CD14-positive monocyte (primary cell): ENCODE results near the gene SNAPC3. TPM values are rescaled to one million over a fixed set of nuclear protein-coding genes. Genes with fewer than 3 reads are reported as not detected.

Source experiments
- DNase-seq, 3 donors: peaks; one replicate each; pipeline ENCODE4 v3.0.0-alpha.2; 2011 to 2022
- H2AFZ ChIP-seq: 2 replicates; pipeline ENCODE4 v1.6.0; 2012; ENCODE audit warnings: mild to moderate bottlenecking, low read depth, low read length, inconsistent platforms; ENCODE audit not compliant: insufficient read depth, poor library complexity, severe bottlenecking
- H3K27ac ChIP-seq, 2 donors: 1 replicate in 1 of 2; 2 replicates in 1 of 2; pipeline ENCODE4 v1.5.1; 2012 to 2013; ENCODE audit warnings: low read length in 2 of 2, control low read depth in 1 of 2, inconsistent platforms in 1 of 2, low read depth in 1 of 2, mild to moderate bottlenecking in 1 of 2
- H3K27me3 ChIP-seq, 2 donors: one replicate each; pipeline versions ENCODE4 v1.6.0 to v1.6.1; 2011 to 2013; ENCODE audit warnings: low read length in 2 of 2; ENCODE audit not compliant: control insufficient read depth in 2 of 2, insufficient read depth in 2 of 2
- H3K36me3 ChIP-seq, 2 donors: replicated peaks in 1 of 2; 1 replicate in 1 of 2; 2 replicates in 1 of 2; pipeline versions ENCODE4 v1.5.1 to v1.6.1; 2012 to 2013; ENCODE audit warnings: low read length in 2 of 2, control low read depth in 1 of 2, inconsistent platforms in 1 of 2, mild to moderate bottlenecking in 1 of 2; ENCODE audit not compliant: insufficient read depth in 2 of 2, control insufficient read depth in 1 of 2
- H3K4me1 ChIP-seq, 2 donors: 1 replicate in 1 of 2; 2 replicates in 1 of 2; pipeline versions ENCODE4 v1.5.1 to v1.6.1; 2012 to 2013; ENCODE audit warnings: low read length in 2 of 2, control low read depth in 1 of 2, inconsistent platforms in 1 of 2, mild to moderate bottlenecking in 1 of 2, moderate library complexity in 1 of 2; ENCODE audit not compliant: insufficient read depth in 2 of 2, control insufficient read depth in 1 of 2
- H3K4me2 ChIP-seq: replicated peaks from 2 replicates; pipeline ENCODE3; 2012; ENCODE audit warnings: low read length, moderate library complexity, mild to moderate bottlenecking; ENCODE audit not compliant: poor library complexity, severe bottlenecking; ENCODE audit errors: extremely low read depth
- H3K4me3 ChIP-seq, 3 experiments: fragments of 200-600 bp in 1 of 3; sonication (generic) in 1 of 3; replicated peaks in 1 of 3; 1 replicate in 2 of 3; 2 replicates in 1 of 3; pipeline ENCODE4 v1.5.1; 2011 to 2013; ENCODE audit warnings: low read length in 3 of 3, mild to moderate bottlenecking in 3 of 3, control low read depth in 2 of 3, low read depth in 2 of 3, inconsistent platforms in 1 of 3, moderate library complexity in 1 of 3
- H3K79me2 ChIP-seq: 2 replicates; pipeline ENCODE4 v1.6.0; 2012; ENCODE audit warnings: mild to moderate bottlenecking, control low read depth, inconsistent platforms, low read length, moderate library complexity; ENCODE audit not compliant: insufficient read depth
- H3K9ac ChIP-seq: 2 replicates; pipeline ENCODE4 v1.6.0; 2017; ENCODE audit warnings: low read length, mild to moderate bottlenecking; ENCODE audit not compliant: insufficient read depth, poor library complexity, severe bottlenecking
- H3K9me3 ChIP-seq, 2 donors: replicated peaks in 1 of 2; 1 replicate in 1 of 2; 2 replicates in 1 of 2; pipeline versions ENCODE4 v1.5.1 to v1.6.1; 2012 to 2013; ENCODE audit warnings: low read length in 2 of 2, control low read depth in 1 of 2; ENCODE audit not compliant: control insufficient read depth in 1 of 2, insufficient read depth in 1 of 2
- H4K20me1 ChIP-seq: 2 replicates; pipeline ENCODE4 v1.6.0; 2012; ENCODE audit warnings: mild to moderate bottlenecking, low read length, control low read depth, moderate library complexity; ENCODE audit not compliant: insufficient read depth
- H3K27ac Mint-ChIP-seq, 7 donors: one replicate each; pipeline ENCODE4 v1.8.0; 2020; ENCODE audit warnings: mild to moderate bottlenecking in 7 of 7, mixed read lengths in 7 of 7, moderate library complexity in 6 of 7, inconsistent platforms in 2 of 7
- H3K27me3 Mint-ChIP-seq, 3 donors: one replicate each; pipeline ENCODE4 v1.8.0; 2021 to 2022; ENCODE audit warnings: low read depth in 3 of 3, mild to moderate bottlenecking in 3 of 3, mixed read lengths in 3 of 3, moderate library complexity in 3 of 3, inconsistent platforms in 1 of 3
- H3K36me3 Mint-ChIP-seq, 2 donors: one replicate each; pipeline ENCODE4 v1.8.0; 2020; ENCODE audit warnings: mixed read lengths in 2 of 2, inconsistent platforms in 1 of 2, mild to moderate bottlenecking in 1 of 2
- H3K4me1 Mint-ChIP-seq: one replicate; pipeline ENCODE4 v1.8.0; 2020; ENCODE audit warnings: mild to moderate bottlenecking, mixed read lengths
- H3K4me3 Mint-ChIP-seq, 2 donors: one replicate each; pipeline ENCODE4 v1.8.0; 2020; ENCODE audit warnings: mild to moderate bottlenecking in 2 of 2, mixed read lengths in 2 of 2, moderate library complexity in 1 of 2
- H3K9me3 Mint-ChIP-seq, 7 donors: one replicate each; pipeline ENCODE4 v1.8.0; 2020 to 2022; ENCODE audit warnings: mixed read lengths in 7 of 7, mild to moderate bottlenecking in 6 of 7, moderate library complexity in 6 of 7, inconsistent platforms in 2 of 7
- WGBS: methylation state at CpG from one replicate; pipeline ENCODE4 v1.1.5; 2013; ENCODE audit warnings: missing lambda C conversion rate; ENCODE audit not compliant: insufficient coverage; 5-methylcytosine and 5-hydroxymethylcytosine counted together
- intact Hi-C, 2 donors: fragments of 100-400 bp; cut with micrococcal nuclease; formaldehyde crosslinking; loops; one replicate each; pipeline versions ENCODE4 v1.15.0 to v1.15.1; 2023
- polyA plus RNA-seq, 3 donors: library from polyadenylated mRNA; depleted of rRNA in 1 of 3; unstranded in 2 of 3; stranded (reverse) in 1 of 3; fragments of 300-500 nt in 2 of 3; fragments of >200 nt in 1 of 3; fragmentation: Illumina TruSeq in 2 of 3; gene quantifications; 1 replicate in 2 of 3; 2 replicates in 1 of 3; pipeline ENCODE4 v1.2.3, GENCODE V29; 2012 to 2021
- TF ChIP-seq, protein P1 (sequence below): fragments of 200-600 bp; IDR thresholded peaks from one replicate; pipeline ENCODE4 v1.8.0; 2022; ENCODE audit warnings: antibody characterized with exemption, mild to moderate bottlenecking

The SNAPC3 gene
- polyA plus RNA-seq, 3 donors = 10.9 to 15.8 (median 14.3) TPM

DNA sequence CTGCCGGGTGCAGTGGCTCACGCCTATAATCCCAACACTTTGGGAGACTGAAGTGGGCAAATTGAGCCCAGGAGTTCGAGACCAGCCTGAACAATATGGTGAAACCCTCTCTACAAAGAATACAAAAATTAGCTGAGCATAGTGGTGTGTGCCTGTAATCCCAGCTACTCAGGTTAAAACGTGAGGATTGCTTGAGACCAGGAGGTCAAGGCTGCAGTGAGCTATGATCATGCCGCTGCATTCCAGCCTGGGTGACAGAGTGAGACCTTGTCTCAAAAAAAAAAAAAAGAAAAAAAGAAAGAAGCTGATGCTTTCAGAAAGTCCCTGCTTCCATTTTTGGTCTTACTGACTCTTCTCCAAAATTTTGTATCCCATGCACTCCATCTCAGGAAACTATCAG, 31.3 kb downstream of the SNAPC3 start:
- TF ChIP-seq, protein P1, sequence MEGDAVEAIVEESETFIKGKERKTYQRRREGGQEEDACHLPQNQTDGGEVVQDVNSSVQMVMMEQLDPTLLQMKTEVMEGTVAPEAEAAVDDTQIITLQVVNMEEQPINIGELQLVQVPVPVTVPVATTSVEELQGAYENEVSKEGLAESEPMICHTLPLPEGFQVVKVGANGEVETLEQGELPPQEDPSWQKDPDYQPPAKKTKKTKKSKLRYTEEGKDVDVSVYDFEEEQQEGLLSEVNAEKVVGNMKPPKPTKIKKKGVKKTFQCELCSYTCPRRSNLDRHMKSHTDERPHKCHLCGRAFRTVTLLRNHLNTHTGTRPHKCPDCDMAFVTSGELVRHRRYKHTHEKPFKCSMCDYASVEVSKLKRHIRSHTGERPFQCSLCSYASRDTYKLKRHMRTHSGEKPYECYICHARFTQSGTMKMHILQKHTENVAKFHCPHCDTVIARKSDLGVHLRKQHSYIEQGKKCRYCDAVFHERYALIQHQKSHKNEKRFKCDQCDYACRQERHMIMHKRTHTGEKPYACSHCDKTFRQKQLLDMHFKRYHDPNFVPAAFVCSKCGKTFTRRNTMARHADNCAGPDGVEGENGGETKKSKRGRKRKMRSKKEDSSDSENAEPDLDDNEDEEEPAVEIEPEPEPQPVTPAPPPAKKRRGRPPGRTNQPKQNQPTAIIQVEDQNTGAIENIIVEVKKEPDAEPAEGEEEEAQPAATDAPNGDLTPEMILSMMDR = no peak
- H3K27me3 ChIP-seq = no peaks in the 10 kb centered on the region
- intact Hi-C loops = no loop called here
- peaks cover 47% of the 10 kb centered on the region for H4K20me1 ChIP-seq
- no peak overlapping the region for H3K9ac ChIP-seq
- no peaks in the 10 kb centered on the region for H3K4me1 ChIP-seq
- WGBS = 100% methylated on average over 2 of the region's 5 CpGs
- Mint-ChIP-seq H3K27ac (peak overlapping the region in 2 of 7 donors; percentile 10 to 75), H3K4me1 (no peaks in the 10 kb centered on the region), H3K36me3 (peaks cover 71 to 93% of the 10 kb centered on the region in 2 donors), H3K4me3 (no peak overlapping the region), H3K27me3 (no peaks in the 10 kb centered on the region), H3K9me3 (no peaks in the 10 kb centered on the region)
- no peak for DNase-seq
- H3K36me3 ChIP-seq = peaks cover 84 to 97% of the 10 kb centered on the region in 2 donors
- no peak overlapping the region for H2AFZ ChIP-seq
- H3K27ac ChIP-seq = no peak overlapping the region
- H3K9me3 ChIP-seq = no peaks in the 10 kb centered on the region
- no peak overlapping the region for H3K4me2 ChIP-seq
- no peak overlapping the region for H3K4me3 ChIP-seq
- H3K79me2 ChIP-seq = peaks cover 8% of the 10 kb centered on the region

DNA sequence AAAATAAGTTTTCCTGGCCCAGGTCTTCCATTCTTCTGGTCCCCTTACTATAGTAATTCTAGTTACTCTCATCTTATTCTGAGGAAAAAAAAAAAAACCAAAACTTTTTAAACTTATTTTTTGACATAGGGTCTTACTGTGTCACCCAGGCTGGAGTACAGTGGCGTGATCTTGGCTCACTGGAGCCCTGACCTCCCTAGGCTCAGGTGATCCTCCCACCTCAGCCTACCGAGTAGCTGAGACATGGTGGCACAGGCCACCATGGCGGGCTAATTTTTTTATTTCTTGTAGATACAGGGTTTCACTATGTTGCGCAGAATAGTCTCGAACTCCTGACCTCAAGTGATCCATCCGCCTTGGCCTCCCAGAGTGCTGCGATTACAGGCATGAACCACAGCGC, 38.4 kb downstream of the SNAPC3 start:
- H2AFZ ChIP-seq = no peak overlapping the region
- H3K27ac ChIP-seq = no peak overlapping the region
- Mint-ChIP-seq H3K27ac (peak overlapping the region in 1 of 7 donors; percentile 68), H3K36me3 (peaks cover 83 to 95% of the 10 kb centered on the region in 2 donors), H3K27me3 (no peaks in the 10 kb centered on the region), H3K9me3 (no peaks in the 10 kb centered on the region), H3K4me3 (no peak overlapping the region), H3K4me1 (no peaks in the 10 kb centered on the region)
- no peaks in the 10 kb centered on the region for H3K4me1 ChIP-seq
- no peak overlapping the region for H3K4me3 ChIP-seq
- no peak overlapping the region for H3K9ac ChIP-seq
- intact Hi-C loops = no loop called here
- TF ChIP-seq, protein P1 = no peak
- peaks cover 90 to 99% of the 10 kb centered on the region in 2 donors for H3K36me3 ChIP-seq
- DNase-seq = no peak
- no peaks in the 10 kb centered on the region for H3K79me2 ChIP-seq
- no peak overlapping the region for H3K4me2 ChIP-seq
- H3K27me3 ChIP-seq = no peaks in the 10 kb centered on the region
- 100% methylated on average over 3 of the region's 8 CpGs for WGBS
- H4K20me1 ChIP-seq = no peaks in the 10 kb centered on the region
- no peaks in the 10 kb centered on the region for H3K9me3 ChIP-seq
